ENCODE data around the gene TICAM2. TPM values are rescaled to one million over a fixed set of nuclear protein-coding genes. Genes with fewer than 3 reads are reported as not detected.
"Not testable (repeated sequence)": the region's sequence is repeated elsewhere in the genome, so short reads cannot be mapped to it uniquely, and the experiment has no call there.

The TICAM2 gene, protein sequence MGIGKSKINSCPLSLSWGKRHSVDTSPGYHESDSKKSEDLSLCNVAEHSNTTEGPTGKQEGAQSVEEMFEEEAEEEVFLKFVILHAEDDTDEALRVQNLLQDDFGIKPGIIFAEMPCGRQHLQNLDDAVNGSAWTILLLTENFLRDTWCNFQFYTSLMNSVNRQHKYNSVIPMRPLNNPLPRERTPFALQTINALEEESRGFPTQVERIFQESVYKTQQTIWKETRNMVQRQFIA
- total RNA-seq, result 1 to 10 TPM in 1 of 4 donors, under 1 TPM in 1, not detected in 2; 0.80 to 3.3 TPM

DNA sequence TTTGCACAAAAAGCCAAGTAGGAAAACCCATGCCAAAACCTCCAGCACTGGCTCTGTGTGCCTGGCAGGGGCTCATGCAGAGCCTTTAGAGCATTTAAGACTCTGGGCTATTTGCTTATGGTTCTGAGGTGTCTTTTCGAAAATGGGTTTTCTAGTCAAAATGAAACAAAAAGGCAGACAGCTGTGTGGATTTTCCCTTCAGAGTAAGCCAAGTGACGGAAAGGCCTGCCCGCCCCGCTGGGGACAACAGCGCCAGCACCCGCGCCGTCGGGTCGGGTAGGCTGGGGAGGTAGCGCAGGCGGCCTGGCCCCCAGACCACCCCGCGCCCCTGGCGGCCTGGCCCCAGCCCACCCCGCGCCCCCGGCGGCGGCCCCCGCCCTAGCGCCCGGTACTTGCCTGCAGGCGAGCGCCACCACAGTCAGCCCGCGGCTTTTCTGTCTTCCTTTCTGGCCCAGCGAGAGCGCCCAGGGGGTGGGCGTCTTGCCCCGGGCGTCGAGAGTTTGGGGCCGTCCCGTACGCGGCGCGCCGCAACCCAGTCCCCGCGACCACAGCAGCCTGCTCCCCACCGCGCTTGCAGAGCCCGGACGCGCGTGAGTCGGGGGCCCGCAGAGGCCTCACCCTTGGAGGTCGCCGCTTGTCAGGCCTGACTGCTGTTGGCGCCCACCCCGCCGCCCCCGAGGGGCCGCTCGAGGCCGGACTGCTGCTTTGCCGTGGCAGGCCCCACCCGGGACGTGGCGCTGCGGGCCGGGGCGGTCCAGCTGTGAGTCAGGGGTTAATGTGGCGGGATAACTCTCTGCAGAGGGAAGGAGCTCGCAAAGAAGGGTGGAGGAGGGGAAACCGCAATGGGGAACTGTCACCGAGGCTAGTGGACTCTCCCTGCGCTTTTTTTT is at the start of gene TICAM2:
Gene TICAM2 (minus strand): TSS at position 779 of the 890 bp plus-strand sequence. CDS start 21,223 bp downstream, outside the sequence.
- Histone ChIP-seq H3K27ac (peak within 1 kb of the TSS; percentile 90 to 94 (median 91)), H3K4me1 (peaks cover 0 to 20% (median 3%) of the 10 kb centered on the region in 4 donors), H3K9me3 (no peaks in the 10 kb centered on the region), H3K36me3 (no peaks in the 10 kb centered on the region), H3K4me3 (peak within 1 kb of the TSS; percentile 65 to 95 (median 88)), H3K27me3 (no peaks in the 10 kb centered on the region)
- peak in 1 of 2 donors; percentile 30 for TF ChIP-seq POLR2A (IDR thresholded peaks at IDR 0.05)
- TF ChIP-seq, protein P1, sequence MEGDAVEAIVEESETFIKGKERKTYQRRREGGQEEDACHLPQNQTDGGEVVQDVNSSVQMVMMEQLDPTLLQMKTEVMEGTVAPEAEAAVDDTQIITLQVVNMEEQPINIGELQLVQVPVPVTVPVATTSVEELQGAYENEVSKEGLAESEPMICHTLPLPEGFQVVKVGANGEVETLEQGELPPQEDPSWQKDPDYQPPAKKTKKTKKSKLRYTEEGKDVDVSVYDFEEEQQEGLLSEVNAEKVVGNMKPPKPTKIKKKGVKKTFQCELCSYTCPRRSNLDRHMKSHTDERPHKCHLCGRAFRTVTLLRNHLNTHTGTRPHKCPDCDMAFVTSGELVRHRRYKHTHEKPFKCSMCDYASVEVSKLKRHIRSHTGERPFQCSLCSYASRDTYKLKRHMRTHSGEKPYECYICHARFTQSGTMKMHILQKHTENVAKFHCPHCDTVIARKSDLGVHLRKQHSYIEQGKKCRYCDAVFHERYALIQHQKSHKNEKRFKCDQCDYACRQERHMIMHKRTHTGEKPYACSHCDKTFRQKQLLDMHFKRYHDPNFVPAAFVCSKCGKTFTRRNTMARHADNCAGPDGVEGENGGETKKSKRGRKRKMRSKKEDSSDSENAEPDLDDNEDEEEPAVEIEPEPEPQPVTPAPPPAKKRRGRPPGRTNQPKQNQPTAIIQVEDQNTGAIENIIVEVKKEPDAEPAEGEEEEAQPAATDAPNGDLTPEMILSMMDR (IDR thresholded peaks at IDR 0.05), result peak in 4 of 6 experiments; percentile 6 to 29 (median 13)
- peak; percentile 69 to 85 (median 83) for DNase-seq

DNA sequence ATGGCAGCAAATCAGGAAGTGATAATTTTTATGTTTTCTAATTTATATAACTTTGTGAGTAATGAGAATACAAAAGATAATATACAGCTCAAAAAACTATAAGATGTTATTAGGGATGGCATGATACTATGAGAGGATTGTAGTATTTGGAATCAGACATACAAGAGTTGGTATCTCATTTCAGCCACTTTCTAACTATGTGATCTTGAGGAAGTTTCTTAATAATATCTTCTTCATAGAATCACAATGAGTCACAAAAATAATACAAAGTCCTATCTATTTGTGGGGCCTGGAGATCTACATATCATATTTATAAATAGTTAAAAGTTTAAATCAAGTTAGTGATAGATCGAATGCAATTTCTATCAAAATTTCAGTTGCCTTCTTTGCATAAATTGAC is 47.3 kb upstream of the TICAM2 start:
- TF ChIP-seq POLR2A (IDR thresholded peaks at IDR 0.05), result no peak
- TF ChIP-seq, protein P1 (IDR thresholded peaks at IDR 0.05), result no peak
- DNase-seq, result no peak

DNA sequence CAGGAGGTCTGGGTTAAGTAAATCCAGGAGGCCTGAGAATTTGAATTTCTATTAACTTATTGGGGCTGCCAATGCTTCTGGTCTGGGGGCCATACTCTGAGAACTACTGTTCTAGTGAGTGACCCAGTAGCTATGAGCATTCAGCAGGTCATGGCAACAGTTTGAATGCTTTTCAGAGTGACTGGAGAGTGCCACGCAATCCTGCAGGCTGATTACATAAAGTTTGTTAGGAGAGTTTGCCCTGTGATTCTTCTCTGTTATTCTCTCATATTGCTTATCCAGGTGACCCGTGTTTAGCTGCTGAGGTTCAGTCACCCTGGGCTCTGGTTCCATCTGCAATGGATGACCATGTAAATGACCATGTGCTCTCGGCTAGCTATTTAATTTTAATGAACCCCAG is 45.8 kb upstream of the TICAM2 start:
- no peak for DNase-seq
- Histone ChIP-seq H3K36me3 (no peaks in the 10 kb centered on the region), H3K4me3 (no peak overlapping the region), H3K27ac (no peak overlapping the region), H3K27me3 (no peaks in the 10 kb centered on the region), H3K9me3 (no peaks in the 10 kb centered on the region), H3K4me1 (no peaks in the 10 kb centered on the region)
- TF ChIP-seq POLR2A (IDR thresholded peaks at IDR 0.05), result no peak
- TF ChIP-seq, protein P1 (IDR thresholded peaks at IDR 0.05), result no peak

More for the DNA sequence above, 47.3 kb upstream of the TICAM2 start:
- Histone ChIP-seq H3K36me3 (no peaks in the 10 kb centered on the region), H3K27me3 (no peaks in the 10 kb centered on the region), H3K4me1 (no peaks in the 10 kb centered on the region), H3K9me3 (no peaks in the 10 kb centered on the region), H3K27ac (no peak overlapping the region), H3K4me3 (no peak overlapping the region)

DNA sequence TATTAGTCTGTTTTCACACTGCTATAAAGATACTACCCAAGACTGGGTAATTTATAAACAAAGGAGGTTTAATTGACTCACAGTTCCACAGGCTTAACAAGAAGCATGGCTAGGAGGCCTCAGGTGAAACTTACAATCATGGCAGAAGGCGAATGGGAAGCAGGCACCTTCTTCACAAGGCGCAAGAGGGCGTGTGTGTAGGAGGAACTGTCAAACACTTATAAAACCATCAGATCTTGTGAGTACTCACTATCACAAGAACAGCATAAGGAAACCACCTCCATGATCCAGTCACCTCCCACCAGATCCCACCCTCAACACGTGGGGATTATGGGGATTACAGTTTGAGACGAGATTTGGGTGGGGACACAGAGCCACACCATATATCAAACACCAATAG is 43.1 kb upstream of the TICAM2 start:
- not testable (repeated sequence) for DNase-seq

DNA sequence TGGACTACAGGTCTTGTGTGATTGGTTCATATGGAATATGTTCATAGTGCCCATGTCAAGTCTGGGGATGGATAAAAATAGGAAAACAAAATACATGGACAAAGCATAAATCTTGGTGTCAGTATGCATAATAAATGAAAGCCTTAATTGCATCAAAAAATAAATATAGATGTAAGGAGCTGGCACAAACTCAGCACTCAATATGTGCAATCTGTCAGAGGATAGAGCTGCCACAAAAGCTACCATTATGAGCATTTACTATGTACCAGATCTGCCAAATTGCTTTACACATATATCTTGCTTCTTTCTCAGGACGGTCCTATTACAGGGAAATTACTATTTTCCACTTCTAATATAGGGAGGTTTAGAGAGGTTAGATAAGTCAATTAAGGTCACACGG is 41.8 kb upstream of the TICAM2 start:
- Histone ChIP-seq H3K9me3 (no peaks in the 10 kb centered on the region), H3K27ac (no peak overlapping the region), H3K4me1 (no peaks in the 10 kb centered on the region), H3K36me3 (no peaks in the 10 kb centered on the region), H3K4me3 (no peak overlapping the region), H3K27me3 (no peaks in the 10 kb centered on the region)
- DNase-seq, result no peak
- TF ChIP-seq POLR2A (IDR thresholded peaks at IDR 0.05), result no peak
- TF ChIP-seq, protein P1 (IDR thresholded peaks at IDR 0.05), result no peak

More for the DNA sequence above, 43.1 kb upstream of the TICAM2 start:
- not testable (repeated sequence) for H3K27me3 ChIP-seq, H3K27ac ChIP-seq, H3K36me3 ChIP-seq, H3K9me3 ChIP-seq, H3K4me3 ChIP-seq, H3K4me1 ChIP-seq

DNA sequence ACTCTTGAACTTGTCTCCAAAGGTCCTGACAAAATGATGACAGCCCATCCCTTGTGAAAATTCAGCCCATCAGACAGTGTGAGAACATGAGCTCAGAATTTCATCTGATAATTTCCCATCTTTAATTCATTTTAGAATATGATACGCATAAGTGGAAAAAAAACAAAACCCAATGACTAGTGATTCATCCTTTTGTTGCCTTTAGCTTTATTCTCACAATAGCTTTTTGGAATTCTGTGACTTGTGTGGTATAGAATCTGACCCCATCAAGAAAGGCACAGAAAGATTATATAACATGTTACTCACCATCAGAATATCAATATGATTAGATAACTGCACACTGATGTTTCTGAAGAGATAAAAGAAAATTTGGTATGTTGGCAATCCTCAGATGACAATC is 39.7 kb upstream of the TICAM2 start:
- no peak for DNase-seq
- TF ChIP-seq POLR2A (IDR thresholded peaks at IDR 0.05), result no peak
- TF ChIP-seq, protein P1 (IDR thresholded peaks at IDR 0.05), result no peak
- Histone ChIP-seq H3K4me3 (no peak overlapping the region), H3K27ac (no peak overlapping the region), H3K36me3 (no peaks in the 10 kb centered on the region), H3K27me3 (no peaks in the 10 kb centered on the region), H3K9me3 (no peaks in the 10 kb centered on the region), H3K4me1 (no peaks in the 10 kb centered on the region)

Data from Peyer's patch (tissue), 4 donors.